LNCAP (cell line): Measurements from ENCODE around the gene B3GNT5.

Experiments
- CTCF ChIP-seq: fragments of 450-650 bp; IDR thresholded peaks from 2 replicates; pipeline ENCODE4 v1.5.1; 2017; ENCODE audit warnings: mild to moderate bottlenecking

The B3GNT5 gene

GRCh38 chr3:183288117-183288516 is 35.1 kb downstream of the B3GNT5 start:
- no peak for TF ChIP-seq CTCF

DNA sequence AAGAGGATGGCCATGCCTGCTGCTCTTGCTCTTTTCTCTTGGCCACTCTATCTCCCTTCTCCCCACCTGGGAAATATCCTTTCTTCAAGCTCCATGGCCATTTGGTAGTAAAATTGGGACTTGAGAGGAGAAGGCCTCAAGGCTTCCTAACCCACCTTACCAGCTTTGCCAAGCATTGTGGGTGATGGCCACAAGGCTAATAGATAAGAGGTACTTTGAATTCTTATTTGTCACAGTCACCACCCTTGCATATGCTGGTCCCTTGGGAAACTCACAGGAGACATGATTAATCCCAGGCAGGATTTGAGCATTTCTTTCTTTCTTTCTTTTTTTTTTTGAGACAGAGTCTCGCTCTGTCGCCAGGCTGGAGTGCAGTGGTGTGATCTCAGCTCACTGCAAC is 37.2 kb downstream of the B3GNT5 start:
- no peak for TF ChIP-seq CTCF

GRCh38 chr3:183291497-183292031 is 38.5 kb downstream of the B3GNT5 start:
- TF ChIP-seq CTCF: no peak

DNA sequence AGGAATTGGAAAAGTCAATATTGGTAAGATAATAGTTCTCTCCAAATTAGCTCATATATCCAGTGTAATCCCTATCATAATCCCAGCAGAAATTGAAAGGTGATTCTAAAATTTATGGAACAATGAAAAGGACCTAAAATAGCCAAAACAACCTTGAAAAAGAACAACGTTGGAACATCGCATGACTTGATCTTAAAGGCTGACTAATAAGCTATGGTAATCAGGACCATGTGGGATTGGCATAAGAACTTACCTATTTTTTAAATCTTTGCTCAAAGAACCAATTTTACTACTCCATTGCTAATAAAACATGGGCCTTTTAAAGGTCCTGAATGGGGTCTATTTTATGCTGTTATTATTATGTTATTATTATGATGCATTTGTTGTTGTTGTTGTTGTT is 40.9 kb downstream of the B3GNT5 start:
- TF ChIP-seq CTCF: no peak

DNA sequence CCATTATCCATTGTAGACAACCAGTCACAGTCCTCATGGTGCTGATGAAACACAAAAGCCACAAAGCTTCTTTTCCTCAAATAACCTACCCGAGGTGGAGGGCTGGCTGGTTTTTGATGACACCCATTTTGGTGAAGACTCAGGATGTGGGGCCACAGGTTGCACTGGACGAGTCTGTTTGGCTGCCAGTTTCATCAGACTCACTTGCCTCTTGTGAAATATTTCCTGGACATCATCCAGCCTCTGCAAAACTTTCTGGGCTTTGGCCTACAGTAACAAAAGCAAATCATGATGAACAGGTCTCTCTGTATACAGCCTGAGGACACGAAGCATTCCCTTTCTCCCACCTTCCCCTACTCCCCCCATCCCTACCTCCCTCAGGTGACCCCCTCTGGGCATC is 42.2 kb downstream of the B3GNT5 start:
- no peak for TF ChIP-seq CTCF

DNA sequence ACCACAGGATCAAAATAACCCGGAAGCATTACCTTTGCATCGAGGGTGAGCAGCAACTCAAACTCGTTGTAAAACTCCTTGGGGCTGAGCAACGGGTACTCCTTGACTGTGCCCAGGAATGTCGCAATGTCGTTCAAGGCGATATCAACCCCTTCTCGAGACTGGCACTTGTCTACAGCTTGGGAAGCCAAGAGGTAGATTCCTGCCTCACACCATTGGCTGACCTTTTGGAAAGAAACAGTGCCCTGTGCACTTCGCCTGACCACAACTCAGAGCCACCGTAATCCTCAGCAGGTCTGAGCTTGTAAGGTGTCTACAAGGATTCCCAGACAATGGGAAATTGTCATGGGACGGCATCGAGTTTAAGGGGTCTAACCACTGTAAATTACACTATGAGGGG is 43.9 kb downstream of the B3GNT5 start:
- no peak for TF ChIP-seq CTCF

DNA sequence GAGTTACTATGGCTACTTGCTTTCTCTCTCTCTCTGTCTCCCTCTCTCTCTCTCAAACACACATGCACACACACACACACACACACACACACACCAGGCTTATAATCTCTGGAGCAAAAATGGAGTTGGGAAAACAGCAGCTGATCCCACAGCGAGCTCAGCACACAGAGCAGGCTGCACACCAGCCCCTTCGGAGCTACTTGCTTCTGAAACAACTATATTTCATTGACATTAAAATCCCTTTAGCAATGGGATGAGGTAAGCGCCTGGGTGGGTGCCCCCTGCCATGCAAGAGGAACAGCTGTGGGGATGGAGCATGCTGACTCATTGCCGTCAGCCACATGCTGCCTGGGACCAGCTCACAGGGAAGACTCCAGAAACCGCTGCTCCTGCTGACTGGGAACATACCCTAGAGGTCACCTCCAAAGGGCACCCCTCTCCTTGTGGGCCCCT is 45.7 kb downstream of the B3GNT5 start:
- TF ChIP-seq CTCF: no peak

GRCh38 chr3:183299976-183300375 is 46.9 kb downstream of the B3GNT5 start:
- no peak for TF ChIP-seq CTCF
